ENCODE measurements around the gene MICAL3.
"Not testable (repeated sequence)": the region's sequence is repeated elsewhere in the genome, so short reads cannot be mapped to it uniquely, and the experiment has no call there.

Gene MICAL3

GRCh38 chr22:17990147-17990546 is 34.2 kb downstream of the MICAL3 start:
- H3K27me3 Mint-ChIP-seq (ENCODE audit: low read depth, poor library complexity), result peaks cover 3% of the 10 kb centered on the region
- no peaks in the 10 kb centered on the region for H3K36me3 Mint-ChIP-seq (ENCODE audit: low read depth)
- no peak overlapping the region for H3K27ac Mint-ChIP-seq
- TF ChIP-seq, protein P1, sequence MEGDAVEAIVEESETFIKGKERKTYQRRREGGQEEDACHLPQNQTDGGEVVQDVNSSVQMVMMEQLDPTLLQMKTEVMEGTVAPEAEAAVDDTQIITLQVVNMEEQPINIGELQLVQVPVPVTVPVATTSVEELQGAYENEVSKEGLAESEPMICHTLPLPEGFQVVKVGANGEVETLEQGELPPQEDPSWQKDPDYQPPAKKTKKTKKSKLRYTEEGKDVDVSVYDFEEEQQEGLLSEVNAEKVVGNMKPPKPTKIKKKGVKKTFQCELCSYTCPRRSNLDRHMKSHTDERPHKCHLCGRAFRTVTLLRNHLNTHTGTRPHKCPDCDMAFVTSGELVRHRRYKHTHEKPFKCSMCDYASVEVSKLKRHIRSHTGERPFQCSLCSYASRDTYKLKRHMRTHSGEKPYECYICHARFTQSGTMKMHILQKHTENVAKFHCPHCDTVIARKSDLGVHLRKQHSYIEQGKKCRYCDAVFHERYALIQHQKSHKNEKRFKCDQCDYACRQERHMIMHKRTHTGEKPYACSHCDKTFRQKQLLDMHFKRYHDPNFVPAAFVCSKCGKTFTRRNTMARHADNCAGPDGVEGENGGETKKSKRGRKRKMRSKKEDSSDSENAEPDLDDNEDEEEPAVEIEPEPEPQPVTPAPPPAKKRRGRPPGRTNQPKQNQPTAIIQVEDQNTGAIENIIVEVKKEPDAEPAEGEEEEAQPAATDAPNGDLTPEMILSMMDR (IDR thresholded peaks at IDR 0.05), result no peak
- no peak for DNase-seq
- no peak overlapping the region for H3K4me3 Mint-ChIP-seq
- H3K9me3 Mint-ChIP-seq, result no peaks in the 10 kb centered on the region
- H3K4me1 Mint-ChIP-seq, result peaks cover 16% of the 10 kb centered on the region

- peaks cover 6% of the 10 kb centered on the region for H3K27me3 Mint-ChIP-seq (ENCODE audit: low read depth, poor library complexity)
- no peak overlapping the region for H3K4me3 Mint-ChIP-seq
- no peak for DNase-seq
- H3K27ac Mint-ChIP-seq, result peak overlapping the region; percentile 30
- H3K36me3 Mint-ChIP-seq (ENCODE audit: low read depth), result no peaks in the 10 kb centered on the region
- TF ChIP-seq, protein P1 (IDR thresholded peaks at IDR 0.05), result no peak
- peaks cover 22% of the 10 kb centered on the region for H3K4me1 Mint-ChIP-seq
- no peaks in the 10 kb centered on the region for H3K9me3 Mint-ChIP-seq
Measured at GRCh38 chr22:17988800-17989513, 35.4 kb downstream of the MICAL3 start.

DNA sequence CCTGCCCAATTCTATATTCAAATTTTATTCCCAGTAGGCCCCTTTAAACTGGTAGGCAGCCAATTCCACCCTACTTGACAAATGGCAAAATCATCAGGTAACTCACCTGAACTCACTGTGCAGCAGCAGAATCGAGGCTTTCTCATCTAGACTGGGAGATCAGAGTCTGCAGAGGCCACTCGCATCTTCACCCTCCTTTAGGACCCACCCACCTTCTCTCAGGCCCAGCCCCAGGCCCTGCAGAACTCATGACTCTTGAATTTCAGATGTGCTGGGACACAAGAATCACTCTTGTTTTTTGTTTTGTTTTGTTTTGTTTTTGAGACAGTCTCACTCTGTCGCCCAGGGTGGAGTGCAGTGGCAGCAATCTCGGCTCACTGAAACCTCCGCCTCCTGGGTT is 38.8 kb downstream of the MICAL3 start:
- Mint-ChIP-seq H3K4me1 (peaks cover 25% of the 10 kb centered on the region), H3K9me3 (no peaks in the 10 kb centered on the region), H3K4me3 (no peak overlapping the region), H3K27me3 (ENCODE audit: low read depth, poor library complexity) (peaks cover 7% of the 10 kb centered on the region), H3K36me3 (ENCODE audit: low read depth) (no peaks in the 10 kb centered on the region), H3K27ac (no peak overlapping the region)
- TF ChIP-seq, protein P1 (IDR thresholded peaks at IDR 0.05), result no peak
- DNase-seq, result no peak

DNA sequence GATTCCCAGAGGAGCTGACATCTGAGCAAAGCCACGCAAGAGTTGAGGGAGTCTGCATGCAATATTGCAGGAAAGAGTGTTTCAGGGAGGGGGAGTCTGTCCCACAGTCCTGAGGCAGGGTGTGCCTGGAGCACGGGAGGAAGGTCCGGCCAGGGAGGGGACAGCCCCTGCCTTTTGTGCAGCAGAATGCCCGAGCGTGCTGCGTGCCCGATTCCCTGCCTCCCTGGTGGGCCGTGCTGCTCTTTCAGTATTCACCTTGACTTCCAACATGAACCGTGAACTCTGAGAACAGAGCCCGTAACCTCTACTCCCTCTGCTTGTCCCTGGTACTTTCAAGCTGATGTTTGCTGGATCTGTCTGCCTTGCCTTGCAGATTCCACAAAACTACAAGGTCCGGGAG is 39.3 kb downstream of the MICAL3 start:
- not testable (repeated sequence) for DNase-seq; H3K9me3 Mint-ChIP-seq; H3K27me3 Mint-ChIP-seq (ENCODE audit: low read depth, poor library complexity); H3K4me3 Mint-ChIP-seq; H3K36me3 Mint-ChIP-seq (ENCODE audit: low read depth); H3K27ac Mint-ChIP-seq
- H3K4me1 Mint-ChIP-seq, result peaks cover 31% of the 10 kb centered on the region

DNA sequence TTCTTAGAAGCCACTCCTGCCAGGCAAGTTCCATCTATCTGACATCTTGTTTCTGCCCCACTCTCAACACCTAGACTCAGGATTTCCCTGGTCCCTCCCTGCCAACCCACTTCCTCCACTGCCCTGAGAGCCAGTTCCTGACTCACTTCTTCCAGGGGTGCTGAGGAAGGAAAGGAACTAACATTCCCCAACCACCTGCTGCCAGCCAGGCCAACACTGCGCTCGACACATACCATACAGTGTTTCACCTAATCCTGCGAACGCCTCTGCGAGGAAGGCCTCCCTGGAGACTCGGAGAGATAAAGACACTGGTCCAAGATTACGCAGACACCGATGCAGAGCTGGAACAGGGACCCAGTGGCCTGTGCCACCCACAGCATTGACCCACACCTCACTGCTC is 40.2 kb downstream of the MICAL3 start:
- H3K4me3 Mint-ChIP-seq, result no peak overlapping the region
- H3K27me3 Mint-ChIP-seq (ENCODE audit: low read depth, poor library complexity), result peaks cover 3% of the 10 kb centered on the region
- H3K4me1 Mint-ChIP-seq, result peaks cover 28% of the 10 kb centered on the region
- H3K36me3 Mint-ChIP-seq (ENCODE audit: low read depth), result no peaks in the 10 kb centered on the region
- H3K9me3 Mint-ChIP-seq, result no peaks in the 10 kb centered on the region
- peak overlapping the region; percentile 40 for H3K27ac Mint-ChIP-seq
- TF ChIP-seq, protein P1 (IDR thresholded peaks at IDR 0.05), result no peak
- no peak for DNase-seq

- H3K27me3 Mint-ChIP-seq (ENCODE audit: low read depth, poor library complexity), result peaks cover 3% of the 10 kb centered on the region
- H3K36me3 Mint-ChIP-seq (ENCODE audit: low read depth), result no peaks in the 10 kb centered on the region
- H3K4me3 Mint-ChIP-seq, result no peak overlapping the region
- no peaks in the 10 kb centered on the region for H3K9me3 Mint-ChIP-seq
- DNase-seq, result no peak
- H3K4me1 Mint-ChIP-seq, result peaks cover 24% of the 10 kb centered on the region
- H3K27ac Mint-ChIP-seq, result no peak overlapping the region
- TF ChIP-seq, protein P1 (IDR thresholded peaks at IDR 0.05), result no peak
Measured at GRCh38 chr22:17982572-17983141, 41.7 kb downstream of the MICAL3 start.
